Fibroblast of lung (primary cell): ENCODE data around the gene FMO5. TPM values are rescaled to one million over a fixed set of nuclear protein-coding genes. Genes with fewer than 3 reads are reported as not detected.

Experiments
- DNase-seq, 2 donors: peaks; one replicate each; pipeline versions ENCODE4 v3.0.0 to v3.0.0-alpha.2; 2010; ENCODE audit warnings: low read depth in 2 of 2
- H2AFZ ChIP-seq: 2 replicates; pipeline ENCODE4 v1.5.1; 2012; ENCODE audit warnings: low read length, control low read depth, inconsistent platforms
- H3K27ac ChIP-seq: 2 replicates; pipeline ENCODE4 v1.5.1; 2011; ENCODE audit warnings: low read length, control low read depth; ENCODE audit not compliant: insufficient read depth
- H3K27me3 ChIP-seq: 2 replicates; pipeline ENCODE4 v1.5.1; 2011; ENCODE audit warnings: mild to moderate bottlenecking, low read length; ENCODE audit not compliant: control insufficient read depth, insufficient read depth
- H3K36me3 ChIP-seq: 2 replicates; pipeline ENCODE4 v1.5.1; 2011; ENCODE audit warnings: low read length; ENCODE audit not compliant: control insufficient read depth, insufficient read depth
- H3K4me1 ChIP-seq: 2 replicates; pipeline ENCODE4 v1.5.1; 2011; ENCODE audit warnings: low read length; ENCODE audit not compliant: control insufficient read depth, insufficient read depth; ENCODE audit errors: extremely low read depth
- H3K4me2 ChIP-seq: 2 replicates; pipeline ENCODE4 v1.5.1; 2011; ENCODE audit warnings: low read length, control low read depth; ENCODE audit not compliant: insufficient read depth; ENCODE audit errors: extremely low read depth
- H3K4me3 ChIP-seq, 4 experiments: fragments of 200-600 bp in 1 of 4; sonication (generic) in 1 of 4; replicated peaks in 1 of 4; 2 replicates each; pipeline ENCODE4 v1.5.1; 2011 to 2016; ENCODE audit warnings: low read length in 4 of 4, low read depth in 3 of 4, mild to moderate bottlenecking in 3 of 4, control low read depth in 2 of 4, inconsistent platforms in 1 of 4, mixed read lengths in 1 of 4; ENCODE audit not compliant: insufficient read depth in 1 of 4; ENCODE audit errors: control extremely low read depth in 1 of 4
- H3K79me2 ChIP-seq: 2 replicates; pipeline ENCODE4 v1.5.1; 2012; ENCODE audit warnings: mild to moderate bottlenecking, low read length, inconsistent platforms; ENCODE audit not compliant: control insufficient read depth, insufficient read depth
- H3K9ac ChIP-seq: 2 replicates; pipeline ENCODE4 v1.5.1; 2011; ENCODE audit warnings: mild to moderate bottlenecking, low read length, control low read depth; ENCODE audit not compliant: insufficient read depth
- H3K9me3 ChIP-seq: 2 replicates; pipeline ENCODE4 v1.5.1; 2012; ENCODE audit warnings: low read depth, low read length; ENCODE audit not compliant: control insufficient read depth, insufficient read depth
- H4K20me1 ChIP-seq: 2 replicates; pipeline ENCODE4 v1.5.1; 2011; ENCODE audit warnings: low read length; ENCODE audit not compliant: control insufficient read depth, insufficient read depth; ENCODE audit errors: extremely low read depth
- CTCF ChIP-seq, 2 donors: IDR thresholded peaks in 1 of 2; conservative IDR thresholded peaks in 1 of 2; 1 replicate in 1 of 2; 2 replicates in 1 of 2; pipeline ENCODE4 v1.5.1; 2011 to 2012; ENCODE audit warnings: low read length in 2 of 2, control low read depth in 1 of 2, inconsistent platforms in 1 of 2, low read depth in 1 of 2, mild to moderate bottlenecking in 1 of 2
- EZH2 ChIP-seq: IDR thresholded peaks from 2 replicates; pipeline ENCODE4 v1.5.1; 2012; ENCODE audit warnings: low read length, control low read depth, mild to moderate bottlenecking; ENCODE audit errors: missing control alignments
- polyA plus RNA-seq, 2 donors: library from polyadenylated mRNA; depleted of rRNA in 1 of 2; stranded (reverse) in 1 of 2; unstranded in 1 of 2; fragments of >200 nt; gene quantifications; 2 replicates each; pipeline ENCODE4 v1.2.1, GENCODE V29; 2011 to 2012; ENCODE audit warnings: missing spikeins in 1 of 2
- total RNA-seq: library from RNA; depleted of rRNA; stranded (reverse); fragments of >200 nt; gene quantifications from 2 replicates; pipeline ENCODE4 v1.2.1, GENCODE V29; 2014

Gene FMO5
- total and polyA plus RNA-seq, 2 donors (not counting 1 experiment from before 2014, with no cell fraction given) = 2.0 to 2.8 TPM

GRCh38 chr1:147185432-147185831, 39.7 kb downstream of the FMO5 start:
- H2AFZ ChIP-seq = no peak overlapping the region
- no peak overlapping the region for H3K27ac ChIP-seq
- no peaks in the 10 kb centered on the region for H3K79me2 ChIP-seq
- H3K4me2 ChIP-seq = no peak overlapping the region
- no peaks in the 10 kb centered on the region for H4K20me1 ChIP-seq
- no peak for TF ChIP-seq EZH2
- no peak for TF ChIP-seq CTCF (conservative IDR thresholded peaks at IDR 0.05 in 1 of 2, IDR thresholded peaks at IDR 0.05 in 1 of 2; ENCODE audit: low read depth in 1 of 2, low read length in 2 of 2)
- H3K9me3 ChIP-seq = no peaks in the 10 kb centered on the region
- H3K4me1 ChIP-seq = no peaks in the 10 kb centered on the region
- DNase-seq = no peak
- H3K36me3 ChIP-seq = no peaks in the 10 kb centered on the region
- no peaks in the 10 kb centered on the region for H3K27me3 ChIP-seq
- no peak overlapping the region for H3K9ac ChIP-seq
- no peak overlapping the region for H3K4me3 ChIP-seq

- Histone ChIP-seq H3K27me3 (no peaks in the 10 kb centered on the region), H3K9ac (no peak overlapping the region), H3K36me3 (no peaks in the 10 kb centered on the region), H3K9me3 (no peaks in the 10 kb centered on the region), H3K4me1 (no peaks in the 10 kb centered on the region), H3K79me2 (peaks cover 5% of the 10 kb centered on the region), H2AFZ (peak overlapping the region; percentile 25), H3K4me2 (peak overlapping the region; percentile 40), H4K20me1 (no peaks in the 10 kb centered on the region), H3K27ac (no peak overlapping the region), H3K4me3 (peak overlapping the region in 2 of 4 experiments; percentile 12 to 17)
- DNase-seq = peak; percentile 57 to 85
- TF ChIP-seq EZH2 (no peak), CTCF (conservative IDR thresholded peaks at IDR 0.05 in 1 of 2, IDR thresholded peaks at IDR 0.05 in 1 of 2; ENCODE audit: low read depth in 1 of 2, low read length in 2 of 2) (no peak)
Observed at GRCh38 chr1:147177611-147178380, 47.3 kb downstream of the FMO5 start.

- Histone ChIP-seq H3K4me1 (peaks cover 13% of the 10 kb centered on the region), H2AFZ (peak within 1 kb of the TSS; percentile 92), H3K36me3 (no peaks in the 10 kb centered on the region), H3K9me3 (no peaks in the 10 kb centered on the region), H3K4me3 (peak within 1 kb of the TSS; percentile 95 to 97 (median 96)), H3K27me3 (no peaks in the 10 kb centered on the region), H3K79me2 (peaks cover 38% of the 10 kb centered on the region), H3K4me2 (peak within 1 kb of the TSS; percentile 96), H3K9ac (peak within 1 kb of the TSS; percentile 83), H3K27ac (peak within 1 kb of the TSS; percentile 90), H4K20me1 (no peaks in the 10 kb centered on the region)
- DNase-seq = peak; percentile 98
- TF ChIP-seq CTCF (conservative IDR thresholded peaks at IDR 0.05 in 1 of 2, IDR thresholded peaks at IDR 0.05 in 1 of 2; ENCODE audit: low read depth in 1 of 2, low read length in 2 of 2) (peak; percentile 57 to 72), EZH2 (no peak)
Observed at GRCh38 chr1:147172168-147173016, 52.7 kb downstream of the FMO5 start, which contains the start of gene PRKAB2. Gene PRKAB2, minus strand, starts transcription at chr1:147172470. Its CDS starts 326 bp downstream, at chr1:147172144.
